Large intestine (tissue), 3 donors: ENCODE results near the gene CLASP1. TPM values are rescaled to one million over a fixed set of nuclear protein-coding genes. Genes with fewer than 3 reads are reported as not detected.
"Not testable (repeated sequence)": the region's sequence is repeated elsewhere in the genome, so short reads cannot be mapped to it uniquely, and the experiment has no call there.

ENCODE experiments used
- DNase-seq, 2 donors: peaks; one replicate each; pipeline versions ENCODE4 v3.0.0 to v3.0.0-alpha.2; 2013
- H3K27ac ChIP-seq: one replicate; pipeline ENCODE4 v1.5.1; 2013; ENCODE audit warnings: low read length
- H3K27me3 ChIP-seq: 2 replicates; pipeline ENCODE4 v1.6.1; 2013; ENCODE audit warnings: low read length; ENCODE audit not compliant: control insufficient read depth, insufficient read depth
- H3K36me3 ChIP-seq: 2 replicates; pipeline ENCODE4 v1.6.1; 2013; ENCODE audit warnings: low read length; ENCODE audit not compliant: control insufficient read depth, insufficient read depth
- H3K4me1 ChIP-seq: one replicate; pipeline ENCODE4 v1.6.1; 2013; ENCODE audit warnings: low read length; ENCODE audit not compliant: control insufficient read depth, insufficient read depth
- H3K4me3 ChIP-seq: one replicate; pipeline ENCODE4 v1.5.1; 2013; ENCODE audit warnings: low read length
- H3K9me3 ChIP-seq: one replicate; pipeline ENCODE4 v1.6.1; 2013; ENCODE audit warnings: mild to moderate bottlenecking, low read depth, low read length, moderate library complexity; ENCODE audit not compliant: control insufficient read depth
- WGBS: methylation state at CpG from one replicate; pipeline ENCODE4 v1.1.5; 2013; ENCODE audit warnings: low lambda C conversion rate; ENCODE audit not compliant: insufficient coverage; 5-methylcytosine and 5-hydroxymethylcytosine counted together
- polyA plus RNA-seq: library from polyadenylated mRNA; unstranded; fragments of 120-200 nt; gene quantifications from one replicate; pipeline ENCODE4 v1.2.1, GENCODE V29; 2013

Gene CLASP1
- polyA plus RNA-seq, 1 donor, result 31.8 TPM

DNA sequence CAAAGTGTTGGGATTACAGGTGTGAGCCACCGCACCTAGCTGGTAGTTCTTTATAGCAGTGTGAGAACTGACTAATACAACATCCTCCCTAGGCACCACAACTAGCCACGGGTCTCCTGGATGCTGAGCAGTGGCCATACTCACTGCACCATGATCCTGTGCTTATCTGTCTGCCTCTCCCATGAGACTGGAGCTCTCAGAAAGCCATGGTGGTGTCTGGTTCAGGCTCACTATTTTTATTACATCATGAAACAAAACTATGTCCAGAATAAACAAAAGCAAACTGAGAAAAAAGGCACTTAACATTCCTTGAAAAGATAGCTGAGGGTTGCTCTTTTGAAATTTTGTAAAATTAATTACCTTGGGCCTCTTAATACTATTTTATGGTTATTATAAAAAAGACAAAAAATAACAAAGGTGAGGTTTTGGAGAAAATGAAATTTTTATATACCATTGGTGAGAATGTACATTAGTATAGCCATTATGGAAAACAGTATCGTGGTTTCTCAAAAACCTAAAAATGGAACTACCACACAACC is 273.6 kb downstream of the CLASP1 start:
- H3K36me3 ChIP-seq, result peaks cover 48% of the 10 kb centered on the region
- H3K27me3 ChIP-seq, result no peaks in the 10 kb centered on the region
- H3K9me3 ChIP-seq, result no peaks in the 10 kb centered on the region
- WGBS, result no CpG with 5 or more reads among the region's 3 CpGs
- H3K4me1 ChIP-seq, result no peaks in the 10 kb centered on the region
- DNase-seq, result no peak
- H3K27ac ChIP-seq, result no peak overlapping the region
- no peak overlapping the region for H3K4me3 ChIP-seq

DNA sequence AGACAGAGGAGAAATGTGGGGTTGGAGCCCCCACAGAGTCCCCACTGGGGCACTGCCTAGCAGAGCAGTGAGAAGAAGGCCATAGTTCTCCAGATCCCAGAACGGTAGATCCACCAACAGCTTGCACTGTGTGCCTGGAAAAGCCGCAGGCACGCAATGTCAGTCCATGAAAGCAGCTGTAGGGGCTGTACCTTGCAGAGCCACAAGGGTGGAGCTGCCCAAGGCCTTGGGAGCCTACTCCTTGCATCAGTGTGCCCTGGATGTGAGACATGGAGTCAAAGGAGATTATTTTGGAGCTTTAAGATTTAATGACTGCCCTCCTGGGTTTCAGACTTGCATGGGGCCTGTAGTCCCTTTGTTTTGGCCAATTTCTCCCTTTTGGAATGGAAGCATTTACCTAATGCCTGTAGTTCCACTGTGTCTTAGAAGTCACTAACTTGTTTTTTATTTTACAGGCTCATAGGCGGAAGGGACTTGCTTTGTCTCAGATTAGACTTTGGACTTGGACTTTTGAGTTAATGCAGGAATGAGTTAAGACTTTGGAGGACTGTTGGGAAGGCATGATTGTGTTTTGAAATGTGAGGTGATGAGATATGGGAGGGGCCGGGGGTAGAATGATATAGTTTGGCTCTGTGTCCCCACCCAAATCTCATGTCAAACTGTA is 274.7 kb downstream of the CLASP1 start:
- DNase-seq, result peak; percentile 21 to 46
- peaks cover 43% of the 10 kb centered on the region for H3K36me3 ChIP-seq
- not testable (repeated sequence) for H3K27me3 ChIP-seq, H3K27ac ChIP-seq, H3K9me3 ChIP-seq, H3K4me3 ChIP-seq, H3K4me1 ChIP-seq
- WGBS, result no CpG with 5 or more reads among the region's 5 CpGs

DNA sequence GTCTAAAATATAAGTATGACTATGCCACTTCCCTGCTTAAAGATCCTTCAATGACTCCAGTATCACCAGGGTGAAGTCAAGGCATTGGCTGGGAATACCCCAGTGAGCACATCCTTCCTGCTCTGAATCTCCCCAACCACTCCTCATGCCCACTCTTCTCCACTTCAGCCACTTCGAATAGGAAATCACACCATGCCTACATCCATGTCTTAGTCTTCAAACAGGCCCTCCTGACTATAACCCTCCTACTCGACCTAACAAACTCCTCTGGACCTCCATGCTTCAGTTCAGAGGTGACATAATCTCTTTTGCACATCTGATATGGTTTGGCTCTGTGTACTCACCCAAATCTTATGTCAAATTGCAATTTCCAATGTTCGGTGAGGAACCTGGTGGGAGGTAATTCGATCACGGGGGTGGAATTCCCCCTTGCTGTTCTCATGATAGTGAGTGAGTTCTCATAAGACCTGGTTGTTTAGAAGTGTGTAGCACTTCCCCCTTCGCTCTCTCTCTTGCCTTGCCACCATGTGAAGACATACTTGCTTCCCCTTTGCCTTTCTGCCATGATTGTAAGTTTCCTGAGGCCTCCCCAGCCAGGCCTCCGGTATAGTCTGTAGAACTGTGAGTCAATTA is 276.4 kb downstream of the CLASP1 start:
- peaks cover 43% of the 10 kb centered on the region for H3K36me3 ChIP-seq
- no peaks in the 10 kb centered on the region for H3K27me3 ChIP-seq
- H3K4me3 ChIP-seq, result no peak overlapping the region
- H3K27ac ChIP-seq, result no peak overlapping the region
- no peaks in the 10 kb centered on the region for H3K4me1 ChIP-seq
- H3K9me3 ChIP-seq, result no peaks in the 10 kb centered on the region
- 100% methylated on average over 2 of the region's 7 CpGs for WGBS
- DNase-seq, result no peak

DNA sequence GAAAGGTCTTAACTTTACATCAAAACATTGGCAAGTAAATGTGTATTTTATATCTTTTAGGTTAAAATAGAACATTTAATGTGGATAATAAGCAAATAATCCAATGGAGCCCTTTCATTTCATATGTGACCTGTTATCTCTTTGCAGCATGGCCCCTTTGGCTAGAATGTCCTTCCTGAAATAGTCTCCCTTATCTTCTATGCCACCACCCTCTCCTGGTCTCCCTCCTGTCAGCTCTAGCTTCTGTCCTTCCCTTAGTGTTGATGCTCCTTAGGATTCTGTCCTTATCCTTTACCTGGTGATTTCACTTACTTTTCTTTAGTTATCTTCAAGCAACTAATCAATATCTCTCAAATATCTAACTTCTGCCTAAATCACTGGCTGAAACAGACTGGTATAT is 277.2 kb downstream of the CLASP1 start:
- H3K36me3 ChIP-seq, result peaks cover 49% of the 10 kb centered on the region
- H3K27me3 ChIP-seq, result no peaks in the 10 kb centered on the region
- no peaks in the 10 kb centered on the region for H3K9me3 ChIP-seq

DNA sequence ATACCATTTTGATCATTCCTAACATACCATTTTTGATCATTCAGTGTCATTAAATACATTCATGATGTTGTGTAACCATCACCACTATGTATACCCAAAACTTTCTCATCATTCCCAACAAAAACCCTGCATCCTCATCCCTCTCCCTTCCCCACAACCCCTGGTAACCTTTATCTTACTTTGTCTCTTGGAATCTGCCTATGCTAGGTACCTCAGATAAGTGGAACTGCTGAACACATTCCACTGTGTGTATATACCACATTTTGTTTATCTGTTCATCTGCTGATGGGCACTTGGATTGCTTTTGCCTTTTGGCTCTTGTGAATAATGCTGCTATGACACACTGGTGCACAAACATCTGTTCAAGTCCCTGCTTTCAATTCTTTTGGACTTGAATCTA is 280.4 kb downstream of the CLASP1 start:
- peaks cover 56% of the 10 kb centered on the region for H3K36me3 ChIP-seq
- H3K27me3 ChIP-seq, result no peaks in the 10 kb centered on the region
- no peaks in the 10 kb centered on the region for H3K9me3 ChIP-seq
- no peaks in the 10 kb centered on the region for H3K4me1 ChIP-seq
- H3K27ac ChIP-seq, result no peak overlapping the region
- DNase-seq, result no peak
- H3K4me3 ChIP-seq, result no peak overlapping the region

More for the DNA sequence above, 277.2 kb downstream of the CLASP1 start:
- no peak for DNase-seq
- no peaks in the 10 kb centered on the region for H3K4me1 ChIP-seq
- no peak overlapping the region for H3K27ac ChIP-seq
- H3K4me3 ChIP-seq, result no peak overlapping the region

DNA sequence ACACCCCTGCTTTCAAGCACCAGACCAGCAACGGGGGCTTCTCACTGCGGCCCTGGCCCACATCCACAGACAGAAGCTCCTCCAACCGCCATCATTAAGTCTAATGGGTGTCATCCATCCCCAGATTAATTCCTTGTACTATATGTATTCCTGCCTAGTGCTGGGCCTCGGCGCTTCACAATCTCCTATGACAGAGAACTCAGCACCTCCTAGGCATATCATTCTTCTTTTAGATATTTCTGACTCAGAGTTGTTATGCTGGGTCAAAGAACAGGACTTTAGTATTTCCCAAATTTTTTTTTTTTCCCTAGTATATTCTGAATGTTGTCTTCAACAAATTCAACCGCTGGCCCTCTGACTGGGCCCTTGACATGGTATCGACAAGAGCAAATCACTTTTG is 281.1 kb downstream of the CLASP1 start:
- Histone ChIP-seq H3K4me1 (no peaks in the 10 kb centered on the region), H3K36me3 (peaks cover 60% of the 10 kb centered on the region), H3K27me3 (no peaks in the 10 kb centered on the region), H3K4me3 (no peak overlapping the region), H3K27ac (no peak overlapping the region), H3K9me3 (no peaks in the 10 kb centered on the region)
- no CpG with 5 or more reads among the region's 7 CpGs for WGBS
- no peak for DNase-seq

DNA sequence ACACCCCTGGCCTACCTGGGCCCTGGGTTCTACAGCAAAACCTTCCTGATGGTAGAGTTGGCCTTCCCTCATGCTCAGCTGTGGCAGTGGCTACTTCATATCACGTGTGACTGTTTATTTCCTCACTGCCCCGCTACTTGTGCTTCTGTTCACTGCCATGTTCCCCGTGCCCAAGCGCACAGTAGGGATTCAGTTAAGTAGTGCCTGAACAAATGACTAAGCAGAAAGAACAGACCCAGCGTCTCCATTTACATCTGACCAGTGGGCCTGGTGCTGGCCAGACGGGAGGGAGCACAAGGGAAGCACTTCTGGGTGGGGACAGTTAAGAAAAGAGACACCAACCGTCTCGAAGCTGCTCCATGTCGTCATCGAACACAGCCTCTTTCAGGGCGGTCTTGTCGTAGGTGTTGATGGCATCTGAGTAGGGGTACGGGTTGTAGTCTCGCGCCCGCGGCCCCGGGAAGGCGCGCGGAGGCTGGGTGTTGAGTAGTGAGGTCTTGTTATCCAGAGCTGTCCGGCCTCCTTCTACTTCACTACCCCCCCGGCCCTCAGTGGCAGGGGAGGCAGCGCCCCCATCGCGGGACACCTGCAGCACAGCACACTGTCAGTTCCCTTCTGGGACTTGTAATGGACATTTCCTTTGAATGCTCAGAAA is 281.9 kb downstream of the CLASP1 start:
- no CpG with 5 or more reads among the region's 26 CpGs for WGBS
- no peaks in the 10 kb centered on the region for H3K27me3 ChIP-seq
- DNase-seq, result no peak
- H3K4me3 ChIP-seq, result no peak overlapping the region
- peaks cover 61% of the 10 kb centered on the region for H3K36me3 ChIP-seq
- H3K9me3 ChIP-seq, result no peaks in the 10 kb centered on the region
- no peaks in the 10 kb centered on the region for H3K4me1 ChIP-seq
- H3K27ac ChIP-seq, result no peak overlapping the region

DNA sequence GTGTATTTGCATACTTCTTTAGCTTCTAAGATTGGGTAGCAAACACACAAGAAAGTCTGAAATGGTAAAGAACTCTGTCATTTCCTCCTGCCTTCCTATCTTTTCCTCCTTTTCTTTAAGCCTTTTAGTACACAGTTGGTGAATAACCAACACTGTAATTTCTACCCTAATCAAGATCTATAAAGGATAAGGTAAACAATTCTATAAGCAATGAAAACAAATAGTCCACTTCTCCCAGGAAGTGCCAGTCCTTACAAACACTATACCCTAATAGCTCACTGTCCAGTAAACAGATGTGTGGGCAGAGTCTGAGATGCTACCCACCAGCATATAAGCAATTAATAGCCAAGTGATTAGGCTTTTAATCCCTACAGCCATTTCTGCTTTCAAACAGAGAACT is 283.2 kb downstream of the CLASP1 start:
- DNase-seq, result no peak
- no peaks in the 10 kb centered on the region for H3K4me1 ChIP-seq
- no peak overlapping the region for H3K27ac ChIP-seq
- H3K4me3 ChIP-seq, result no peak overlapping the region
- no peaks in the 10 kb centered on the region for H3K9me3 ChIP-seq
- peaks cover 65% of the 10 kb centered on the region for H3K36me3 ChIP-seq
- H3K27me3 ChIP-seq, result no peaks in the 10 kb centered on the region

DNA sequence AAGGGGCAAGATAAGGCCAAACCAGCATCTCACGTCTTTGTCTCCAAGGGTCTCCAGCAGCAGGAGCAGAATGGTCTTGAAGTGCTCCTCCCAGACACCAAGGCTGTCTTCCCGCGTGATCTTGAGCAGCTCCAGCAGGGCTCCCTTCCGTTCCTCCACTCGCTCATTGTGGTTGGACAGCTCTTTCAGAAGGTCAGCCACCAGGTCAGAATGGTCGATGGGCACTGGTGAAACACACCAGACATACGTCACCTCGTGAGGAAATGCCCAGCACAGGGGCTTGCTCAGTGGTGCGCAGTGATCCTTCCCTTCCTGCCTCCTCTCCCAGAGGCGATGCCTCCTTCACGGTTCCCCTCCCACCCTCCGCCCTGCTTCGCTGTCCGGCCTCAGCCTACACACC is 284.2 kb downstream of the CLASP1 start:
- WGBS, result no CpG with 5 or more reads among the region's 14 CpGs
- H3K9me3 ChIP-seq, result no peaks in the 10 kb centered on the region
- no peaks in the 10 kb centered on the region for H3K27me3 ChIP-seq
- no peak for DNase-seq
- no peak overlapping the region for H3K27ac ChIP-seq
- H3K4me3 ChIP-seq, result no peak overlapping the region
- peaks cover 64% of the 10 kb centered on the region for H3K36me3 ChIP-seq
- H3K4me1 ChIP-seq, result no peaks in the 10 kb centered on the region

DNA sequence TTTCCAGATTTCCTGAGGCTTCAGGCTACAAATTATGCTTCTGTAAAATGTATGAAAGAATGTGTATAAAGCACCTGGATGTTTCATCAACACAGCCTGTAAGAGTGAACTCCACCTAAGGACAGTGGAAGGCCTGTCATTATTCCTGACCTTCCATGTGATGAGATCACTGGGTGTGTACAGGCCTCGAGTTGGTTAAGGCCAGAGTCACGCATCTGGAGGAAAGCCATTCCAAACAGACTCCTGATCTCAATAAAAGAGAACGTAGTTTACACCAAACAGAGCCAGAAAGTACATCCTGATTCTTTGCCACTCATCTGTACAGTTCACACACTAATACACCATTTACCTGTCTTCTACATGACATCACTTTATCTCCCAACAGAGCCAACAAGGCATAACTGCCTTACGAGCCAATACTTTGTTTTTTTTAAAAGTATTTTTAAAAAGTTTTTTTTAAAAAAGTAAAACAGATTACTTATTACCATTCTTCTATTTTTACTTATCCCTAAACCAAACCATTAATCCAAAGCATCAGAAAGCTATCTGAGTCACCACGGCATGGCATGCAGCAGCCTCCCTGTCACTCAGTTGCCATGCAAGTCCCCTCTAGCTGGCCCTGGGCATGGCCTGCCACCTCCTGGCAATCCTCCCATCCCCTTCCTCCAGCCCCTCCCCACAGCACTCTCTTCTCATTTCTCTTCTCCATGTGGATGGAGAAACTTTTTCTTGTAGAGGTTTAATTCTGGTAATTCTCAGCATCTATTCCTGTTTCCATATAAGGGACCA is 285.4 kb downstream of the CLASP1 start:
- no peak for DNase-seq
- no peaks in the 10 kb centered on the region for H3K27me3 ChIP-seq
- no peaks in the 10 kb centered on the region for H3K9me3 ChIP-seq
- no CpG with 5 or more reads among the region's 5 CpGs for WGBS
- H3K4me1 ChIP-seq, result no peaks in the 10 kb centered on the region
- H3K4me3 ChIP-seq, result no peak overlapping the region
- H3K36me3 ChIP-seq, result peaks cover 68% of the 10 kb centered on the region
- H3K27ac ChIP-seq, result no peak overlapping the region
